NCI-H1092 (cell line): ENCODE measurements around the gene NOB1.
"Not testable (repeated sequence)": the region's sequence is repeated elsewhere in the genome, so short reads cannot be mapped to it uniquely, and the experiment has no call there.

ENCODE experiments used
- DNase-seq: peaks from one replicate; lab custom pipeline; 2025; lab: John Stamatoyannopoulos, UW

The NOB1 gene

DNA sequence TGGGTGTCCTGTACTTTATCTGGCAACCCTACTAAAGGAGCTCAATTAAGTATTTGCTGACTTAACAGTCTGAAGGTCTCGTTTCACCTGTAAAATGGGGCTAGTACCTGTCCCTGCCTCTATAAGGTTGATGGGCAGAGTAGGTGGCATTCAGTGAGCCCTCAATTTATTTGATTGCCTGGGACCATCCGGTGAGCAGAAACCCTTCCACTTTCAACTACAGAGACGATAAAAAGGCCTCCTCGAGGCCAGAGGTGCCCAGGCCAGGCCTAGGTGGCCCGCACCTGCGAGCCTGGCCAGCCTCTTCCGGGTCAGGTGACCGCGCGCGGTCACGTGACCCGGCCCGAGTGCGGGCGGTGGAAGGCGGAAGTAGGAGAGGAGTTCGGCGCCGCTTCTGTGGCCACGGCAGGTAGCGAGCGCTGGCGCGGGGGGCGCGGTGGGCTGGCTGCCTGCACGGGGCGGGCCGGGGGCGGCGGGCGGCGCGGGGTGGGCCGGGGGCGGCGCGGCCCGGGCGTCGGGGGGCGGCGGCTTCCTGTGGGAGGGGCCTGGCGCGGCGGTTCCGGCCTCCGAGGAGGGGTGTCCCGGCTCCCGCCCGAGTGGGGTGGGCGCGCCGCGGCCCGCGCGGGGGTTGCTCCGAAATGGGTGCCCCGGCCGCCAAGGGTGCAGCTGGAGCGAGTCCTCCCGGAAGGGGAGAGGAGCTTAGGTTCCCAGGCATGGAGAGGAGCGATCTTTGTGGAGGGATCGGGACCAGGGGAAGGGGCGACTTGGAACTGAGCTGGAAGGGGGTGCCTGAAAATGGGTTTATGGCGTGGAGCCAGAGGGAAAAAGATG lies 7.5 kb upstream of the NOB1 start, which contains the start of gene WWP2:
WWP2 (plus strand) TSS at position 350 of the 831 bp plus-strand sequence. CDS start 24,679 bp downstream, outside the sequence.
- peak; percentile 78 for DNase-seq

DNA sequence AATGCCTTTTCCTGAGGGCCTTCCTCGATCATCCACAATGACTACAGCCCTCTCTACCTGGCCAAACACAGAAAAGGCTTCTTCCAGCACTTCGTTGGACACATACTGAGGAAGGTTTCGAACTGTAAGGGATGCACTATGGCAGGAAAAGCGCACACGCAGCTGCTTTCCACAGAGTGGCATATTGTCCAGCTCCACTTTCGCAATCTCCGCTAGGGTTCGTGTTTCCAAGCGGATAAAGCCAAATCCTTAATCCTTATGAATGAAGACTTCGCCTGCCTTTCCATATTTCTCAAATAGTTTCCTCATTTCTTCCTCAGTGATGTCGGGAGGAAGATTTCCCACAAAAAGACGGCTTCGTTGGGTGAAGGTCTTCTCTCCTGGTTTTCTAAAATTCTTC lies 2.6 kb upstream of the NOB1 start:
- DNase-seq: not testable (repeated sequence)

DNA sequence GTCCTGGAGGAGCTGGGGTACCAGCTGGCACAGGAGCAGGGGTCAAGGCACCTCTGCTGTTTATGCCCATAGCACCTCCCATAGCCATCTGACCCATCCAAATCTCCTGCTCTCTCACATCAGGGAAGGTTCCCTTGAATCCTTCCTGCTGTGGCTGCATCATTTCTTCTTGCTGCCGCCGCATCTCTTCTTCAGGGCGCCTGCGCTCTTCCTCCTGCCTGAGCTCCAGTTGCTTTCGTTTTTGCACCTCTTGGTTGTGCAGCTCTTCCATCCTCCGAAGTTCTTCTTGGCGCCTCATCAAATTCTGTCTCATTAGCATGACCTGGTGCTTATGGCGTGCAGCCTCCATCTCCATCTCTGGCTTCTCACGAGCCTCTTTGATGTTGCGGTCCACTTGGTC lies 2.0 kb upstream of the NOB1 start:
- no peak for DNase-seq

DNA sequence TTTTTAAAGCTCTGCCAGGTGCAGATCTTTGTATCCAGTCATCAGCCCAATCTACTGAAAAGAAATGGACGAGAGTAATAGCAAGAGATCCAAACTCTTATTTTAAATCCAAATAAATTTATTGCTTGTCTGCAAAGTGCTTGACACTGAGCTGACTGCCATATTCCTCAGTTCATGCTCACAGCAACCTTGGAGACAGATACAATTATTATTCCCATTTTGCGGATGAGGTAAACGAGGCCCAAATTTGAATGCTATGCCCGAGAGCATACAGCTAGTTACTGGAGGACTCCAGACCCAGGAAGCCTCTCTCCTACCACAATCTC lies 620 bp downstream of the NOB1 start:
- no peak for DNase-seq

DNA sequence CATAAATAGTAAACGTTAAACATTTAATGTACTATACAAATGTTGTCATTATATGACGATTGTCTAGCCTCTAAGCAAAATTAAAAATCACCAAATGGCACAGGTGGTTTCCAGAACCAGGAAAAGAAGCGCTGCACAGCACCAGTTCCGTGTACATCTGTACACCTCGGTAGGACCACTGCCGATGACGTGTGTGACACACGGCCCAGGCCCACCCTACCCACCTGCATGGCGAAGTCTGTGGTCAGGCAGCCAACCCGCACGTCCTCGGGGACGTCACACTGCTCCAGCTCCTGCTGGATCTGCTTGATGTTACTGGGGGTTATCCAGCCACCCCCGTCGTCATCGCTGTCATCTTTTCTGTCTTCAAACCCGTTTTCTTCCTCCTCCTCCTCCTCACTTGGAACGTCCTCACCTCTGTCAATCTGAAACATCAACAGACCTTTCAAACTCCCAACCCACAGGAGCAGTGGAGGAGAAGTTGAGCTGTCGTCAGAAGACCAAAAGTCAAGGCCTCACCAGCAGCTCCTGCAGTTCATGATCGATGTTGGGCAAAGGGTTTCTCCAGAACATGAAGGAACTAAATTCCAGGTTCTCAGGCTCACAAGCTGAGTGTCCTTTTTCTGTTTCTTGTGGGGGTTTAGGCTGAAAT lies 5.9 kb downstream of the NOB1 start:
- DNase-seq: no peak

DNA sequence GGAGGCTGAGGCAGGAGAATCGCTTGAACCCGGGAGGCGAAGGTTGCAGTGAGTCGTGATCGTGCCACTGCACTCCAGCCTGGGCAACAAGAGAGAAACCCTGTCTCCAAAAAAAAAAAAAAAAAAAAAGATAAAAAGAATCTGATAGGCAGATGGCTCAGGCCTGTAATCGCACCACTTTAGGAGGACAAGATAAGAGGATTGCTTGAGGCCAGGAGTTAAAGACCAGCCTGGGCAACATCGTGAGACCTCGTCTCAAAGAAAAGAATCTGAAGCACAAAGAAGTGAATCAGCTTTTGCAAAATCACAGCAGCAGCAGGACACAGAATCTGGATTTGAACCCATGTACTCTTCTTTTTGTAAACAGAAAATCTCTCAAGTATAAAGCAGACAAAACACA lies 7.6 kb downstream of the NOB1 start:
- no peak for DNase-seq

DNA sequence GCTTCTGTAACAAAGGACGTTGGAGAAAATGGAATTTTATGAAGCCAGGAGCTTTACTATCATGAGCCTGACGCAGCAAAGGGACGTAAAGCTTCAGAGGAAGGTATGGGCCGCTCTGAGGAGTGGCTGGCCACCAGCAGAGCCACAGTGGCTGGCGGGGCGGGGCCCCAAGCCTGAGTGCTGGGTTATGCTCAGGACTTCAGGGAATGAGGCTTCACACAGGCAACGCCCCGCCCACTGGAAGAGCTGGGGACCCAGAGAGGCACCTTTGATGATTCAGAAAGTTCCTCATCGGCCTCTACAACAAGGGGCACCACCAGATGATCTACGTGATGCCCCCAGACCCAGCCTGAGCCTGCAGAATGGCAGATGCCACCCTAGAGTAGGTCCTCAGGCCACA lies 8.8 kb downstream of the NOB1 start:
- DNase-seq: no peak

DNA sequence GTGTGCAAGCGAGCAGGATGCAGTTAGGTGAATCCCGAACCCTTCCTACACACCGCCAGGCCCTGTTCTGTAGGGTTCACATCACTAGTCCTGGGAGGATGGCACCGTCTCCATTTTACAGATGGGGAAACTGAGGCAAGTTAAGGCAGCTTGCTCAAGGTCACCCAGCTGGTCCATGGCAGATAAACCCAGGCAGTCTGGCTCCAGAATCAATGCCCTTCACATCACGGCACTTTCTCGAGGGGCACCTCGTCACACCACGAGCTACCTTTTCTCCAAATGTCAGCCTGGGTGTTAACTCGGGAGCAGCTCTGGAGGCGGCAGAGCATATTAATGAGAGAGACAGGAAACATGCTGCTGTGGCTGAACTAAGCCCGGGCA lies 9.5 kb downstream of the NOB1 start:
- no peak for DNase-seq

DNA sequence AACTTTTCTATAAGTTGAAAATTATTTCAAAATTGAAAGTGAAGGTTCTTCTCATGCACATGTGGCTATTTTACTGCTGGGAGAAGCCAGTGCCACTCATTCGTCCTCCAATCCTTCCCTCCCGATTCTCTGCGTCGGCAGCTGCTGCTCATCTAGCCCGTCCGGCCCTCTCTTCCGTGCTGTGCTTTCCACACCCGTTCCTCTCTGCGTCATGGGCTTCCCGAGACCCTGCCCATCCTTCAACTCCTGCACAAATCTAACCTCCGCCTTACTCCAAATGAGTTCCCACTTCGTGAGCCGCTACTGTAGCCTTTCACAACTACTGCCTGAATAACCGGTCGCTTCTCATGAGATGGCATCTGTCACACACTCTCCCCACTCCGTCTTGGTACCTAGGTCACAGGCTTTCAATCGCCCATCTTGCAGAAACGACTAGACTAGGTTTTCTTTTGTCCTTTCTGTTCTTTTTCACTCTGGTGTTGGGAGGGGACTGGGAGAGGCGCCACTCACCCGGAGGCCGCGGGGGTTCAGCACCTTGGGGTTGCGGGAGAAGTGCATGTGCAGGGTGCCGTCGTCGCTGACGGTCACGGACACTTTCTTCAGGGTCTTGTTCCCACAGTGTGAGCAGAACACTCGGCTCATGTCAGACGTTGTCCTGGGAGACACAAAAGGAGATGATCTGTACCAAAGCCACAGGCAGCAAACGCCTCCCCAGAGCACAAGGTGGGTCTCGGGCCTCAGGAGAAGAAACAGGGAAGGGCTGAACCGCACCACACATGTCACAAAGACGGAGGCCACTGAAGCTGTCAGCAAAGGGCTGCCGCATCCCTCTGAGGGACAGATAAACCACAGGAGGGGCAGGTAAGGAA lies 10.1 kb downstream of the NOB1 start:
- DNase-seq: no peak

DNA sequence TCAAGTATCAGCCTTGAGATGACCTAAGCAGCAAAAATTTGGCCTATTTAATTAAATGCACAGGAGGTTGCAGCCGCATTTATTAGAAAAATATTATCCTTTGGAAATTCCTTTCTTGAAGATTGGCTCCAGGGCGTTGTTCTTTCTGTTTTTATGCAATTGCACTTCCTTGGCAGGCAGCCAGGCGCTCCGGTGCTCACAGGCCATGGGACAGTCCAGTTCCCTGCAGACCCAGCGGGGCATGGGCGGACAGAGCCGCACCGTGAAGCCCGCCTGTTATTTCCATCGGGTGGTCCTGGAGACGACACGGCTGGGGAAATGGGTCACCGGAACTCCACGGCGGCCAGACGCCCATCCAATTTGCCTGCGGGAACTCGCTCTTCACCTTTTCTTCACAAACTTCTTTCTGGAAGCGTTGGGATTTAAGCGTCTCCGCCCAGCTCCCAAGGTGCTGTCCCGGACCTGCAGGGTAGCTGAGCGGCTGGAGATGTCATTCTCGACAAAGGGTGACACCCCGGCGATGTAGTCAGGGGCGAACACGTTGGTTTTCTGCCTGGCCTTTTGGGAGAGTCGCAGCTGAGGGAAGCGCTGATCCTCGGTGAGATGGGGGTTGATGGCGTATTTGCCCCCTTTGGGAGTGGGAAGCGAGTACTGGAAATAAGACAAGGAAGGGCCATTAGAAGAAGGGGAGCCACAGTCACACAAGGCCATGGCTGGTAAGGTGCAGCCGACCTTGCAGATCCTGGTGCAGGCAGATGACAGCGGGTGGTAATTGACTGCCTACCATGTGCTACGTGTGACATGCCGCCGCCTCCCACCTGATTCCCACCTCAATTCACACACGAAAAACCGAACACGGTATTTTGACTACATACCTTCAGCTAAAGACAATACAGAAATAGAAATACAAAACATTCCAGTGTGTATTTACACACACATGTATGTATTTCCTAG lies 12.5 kb downstream of the NOB1 start:
- no peak for DNase-seq

DNA sequence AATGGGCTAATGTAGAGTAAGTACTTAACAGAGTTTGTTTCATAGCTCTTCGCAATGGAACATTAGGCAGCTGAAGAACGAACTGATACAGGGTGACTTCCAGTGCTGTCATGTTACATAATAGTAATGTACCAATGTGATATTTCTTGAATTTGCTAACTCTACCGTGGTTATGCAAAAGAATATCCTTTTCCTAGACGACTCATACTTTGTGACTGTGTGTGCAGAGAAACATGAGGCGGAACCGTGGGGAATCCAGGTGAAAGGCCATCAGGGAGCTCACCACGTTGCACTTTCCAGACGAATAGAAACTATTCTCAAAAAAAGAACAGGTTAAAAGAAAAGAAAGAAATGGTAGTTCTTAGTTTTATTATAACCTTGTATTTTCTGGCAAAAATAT lies 13.2 kb downstream of the NOB1 start:
- no peak for DNase-seq

DNA sequence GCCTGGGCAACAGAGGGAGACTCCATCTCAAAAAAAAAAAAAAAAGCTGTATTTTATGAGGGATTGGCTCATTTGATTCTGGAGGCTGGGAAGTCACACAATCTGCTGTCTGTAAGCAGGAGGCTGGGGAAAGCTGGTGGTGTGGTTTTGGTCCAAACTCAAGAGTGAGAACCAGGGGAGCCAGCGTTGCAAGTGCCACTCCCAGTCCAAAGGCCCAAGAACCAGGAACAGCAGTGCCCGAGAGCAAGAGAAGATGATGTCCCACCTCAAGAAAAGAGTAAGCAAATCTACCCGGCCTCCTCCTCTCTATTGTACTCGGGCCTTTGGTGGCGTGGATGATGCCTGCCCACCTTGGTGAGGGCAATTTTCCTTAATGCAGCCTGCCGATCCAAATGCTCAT lies 22.6 kb downstream of the NOB1 start:
- no peak for DNase-seq

DNA sequence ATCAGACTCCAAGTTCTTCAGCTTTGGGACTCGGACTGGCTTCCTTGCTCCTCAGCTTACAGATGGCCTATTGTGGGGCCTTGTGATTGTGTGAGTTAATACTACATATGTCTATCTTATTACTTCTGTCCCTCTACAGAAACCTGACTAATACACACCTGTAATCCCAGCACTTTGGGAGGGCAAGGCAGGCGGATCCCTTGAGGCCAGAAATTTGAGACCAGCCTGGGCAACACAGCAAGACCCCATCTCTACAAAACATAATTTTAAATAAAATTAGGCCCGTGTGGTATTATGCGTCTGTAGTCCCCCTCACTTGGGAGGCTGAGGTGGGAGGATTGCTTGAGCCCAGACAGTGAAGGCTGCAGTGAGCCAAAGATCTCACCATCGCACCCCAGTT lies 23.4 kb downstream of the NOB1 start:
- not testable (repeated sequence) for DNase-seq

DNA sequence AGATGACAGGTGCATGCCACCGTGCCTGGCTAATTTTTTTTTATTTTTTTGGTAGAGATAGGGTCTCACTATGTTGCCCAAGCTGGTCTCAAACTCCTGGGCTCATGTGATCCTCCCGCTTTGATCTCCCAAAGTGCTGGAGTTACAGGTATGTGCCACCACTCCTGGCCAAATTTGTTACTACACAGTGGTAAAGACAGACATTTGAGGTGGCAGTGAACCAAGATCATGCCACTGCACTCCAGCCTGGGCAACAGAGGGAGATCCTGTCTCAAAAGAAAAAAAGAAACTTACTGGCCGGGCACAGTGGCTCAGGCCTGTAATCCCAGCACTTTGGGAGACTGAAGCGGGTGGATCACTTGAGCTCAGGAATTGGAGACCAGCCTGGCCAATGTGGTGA lies 25.7 kb downstream of the NOB1 start:
- not testable (repeated sequence) for DNase-seq

DNA sequence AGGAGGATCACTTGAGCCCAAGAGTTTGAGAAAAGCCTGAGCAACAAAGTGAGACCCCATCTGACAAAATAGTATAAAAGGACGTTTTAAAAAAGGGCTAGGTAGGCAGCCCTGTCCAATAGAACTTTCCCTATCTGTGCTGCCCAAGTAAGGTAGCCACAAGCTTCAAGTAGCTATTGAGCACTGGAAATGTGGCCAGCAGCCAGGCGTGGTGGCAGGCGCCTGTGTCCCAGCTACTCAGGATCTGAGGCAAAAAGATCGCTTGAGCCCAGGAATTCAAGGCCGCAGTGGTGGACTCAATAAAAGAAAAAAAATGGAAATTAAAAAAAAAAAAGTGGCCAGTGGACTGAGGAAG lies 26.8 kb downstream of the NOB1 start:
- no peak for DNase-seq

DNA sequence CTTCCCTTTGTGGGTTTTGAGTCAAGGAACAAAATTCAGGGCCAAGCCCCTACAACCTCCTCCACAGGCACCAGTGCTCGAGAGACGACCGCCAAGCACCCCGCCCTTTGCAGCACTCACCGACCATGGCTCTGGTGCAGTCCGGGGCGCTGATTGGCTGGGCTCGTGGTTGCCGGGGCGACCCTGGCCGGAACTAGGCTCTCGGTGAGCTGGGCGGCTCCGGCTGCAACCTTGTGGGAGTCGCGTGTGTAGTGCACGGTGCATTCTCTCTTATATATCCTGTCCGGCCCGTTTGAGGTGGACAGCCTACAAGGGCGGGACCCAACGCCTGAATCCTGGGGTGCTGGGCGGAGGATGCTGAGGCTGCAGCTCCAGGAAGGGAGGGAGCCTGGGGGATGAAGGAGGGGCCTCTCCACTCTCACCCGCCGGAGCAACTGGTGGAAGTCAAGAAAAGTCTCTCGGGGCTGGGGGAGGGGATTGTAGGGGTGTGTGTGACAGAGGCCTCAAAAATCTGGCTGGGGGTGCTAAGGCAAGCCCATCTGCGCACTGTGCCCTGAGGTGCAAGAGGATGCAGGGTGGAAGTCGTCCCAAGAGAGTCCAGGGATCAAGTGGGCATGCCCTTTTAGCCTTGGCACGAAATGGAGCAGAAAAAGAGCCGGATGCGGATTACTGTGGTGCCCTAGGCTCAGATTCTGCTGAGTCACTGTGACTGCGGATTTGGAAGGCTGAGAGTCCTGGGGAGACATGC lies 28.2 kb downstream of the NOB1 start, which contains the start of gene NQO1:
NQO1 (minus strand) TSS at position 248 of the 748 bp plus-strand sequence; CDS start at position 127, 121 bp downstream.
- peak; percentile 85 for DNase-seq

DNA sequence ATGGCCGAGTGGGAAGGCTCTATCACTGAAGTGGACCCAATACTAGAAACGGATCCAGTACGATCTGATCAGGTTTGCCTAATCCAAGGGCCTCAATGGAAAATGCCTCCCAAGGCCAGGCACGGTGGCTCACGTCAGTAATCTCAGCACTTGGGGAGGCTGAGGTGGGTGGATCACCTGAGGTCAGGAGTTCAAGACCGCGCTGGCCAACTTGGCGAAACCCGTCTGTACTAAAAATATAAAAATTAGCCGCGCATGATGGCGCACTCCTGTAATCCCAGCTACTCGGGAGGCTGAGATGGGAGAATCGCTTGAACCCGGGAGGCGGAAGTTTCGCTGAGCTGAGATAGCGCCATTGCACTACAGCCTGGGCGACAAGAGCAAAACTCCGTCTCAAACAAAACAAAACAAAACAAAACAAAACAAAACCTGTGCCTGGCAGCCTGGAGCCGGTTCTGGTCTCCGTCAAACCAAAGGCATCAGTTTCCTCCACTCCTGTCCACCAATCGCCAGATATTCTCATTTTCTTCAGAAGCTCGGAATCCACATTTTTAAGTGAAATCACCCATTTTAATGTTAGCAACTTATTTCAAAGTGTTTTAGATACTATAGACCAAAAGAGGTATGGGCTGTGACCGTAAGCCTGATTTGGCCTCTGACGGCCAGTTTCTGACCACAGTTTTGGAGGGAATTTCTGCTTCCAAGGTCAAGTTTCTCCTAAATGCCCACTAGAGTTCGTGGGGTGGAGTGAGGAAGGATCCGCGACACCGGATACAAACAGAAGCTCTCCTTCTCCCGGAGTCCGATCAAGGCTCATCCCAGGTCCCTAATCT lies 29.0 kb downstream of the NOB1 start:
- DNase-seq: no peak

DNA sequence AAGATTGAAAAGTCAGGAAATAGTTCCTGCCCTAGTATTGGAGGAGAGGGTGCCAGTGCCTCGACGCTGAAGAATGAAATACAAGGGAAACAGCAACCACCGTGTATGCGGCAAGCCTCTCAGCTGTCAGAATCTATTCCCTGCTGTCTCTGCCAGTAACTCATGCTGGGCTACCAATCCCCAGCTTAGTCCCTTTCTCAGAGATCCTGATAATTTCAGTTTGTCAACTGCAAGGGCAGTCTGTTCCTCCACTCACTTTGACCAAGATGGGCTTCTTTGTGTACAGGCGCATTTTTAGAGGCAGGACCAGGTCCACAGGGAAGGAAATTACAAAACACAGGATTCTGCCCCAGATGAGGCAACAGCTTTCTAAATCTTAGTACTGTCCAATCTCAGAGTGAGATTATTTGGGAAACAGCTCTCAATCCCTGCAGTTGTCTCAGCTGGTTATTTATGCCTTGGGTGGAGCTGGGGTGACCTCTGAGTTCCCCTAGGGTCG lies 29.7 kb downstream of the NOB1 start:
- no peak for DNase-seq

DNA sequence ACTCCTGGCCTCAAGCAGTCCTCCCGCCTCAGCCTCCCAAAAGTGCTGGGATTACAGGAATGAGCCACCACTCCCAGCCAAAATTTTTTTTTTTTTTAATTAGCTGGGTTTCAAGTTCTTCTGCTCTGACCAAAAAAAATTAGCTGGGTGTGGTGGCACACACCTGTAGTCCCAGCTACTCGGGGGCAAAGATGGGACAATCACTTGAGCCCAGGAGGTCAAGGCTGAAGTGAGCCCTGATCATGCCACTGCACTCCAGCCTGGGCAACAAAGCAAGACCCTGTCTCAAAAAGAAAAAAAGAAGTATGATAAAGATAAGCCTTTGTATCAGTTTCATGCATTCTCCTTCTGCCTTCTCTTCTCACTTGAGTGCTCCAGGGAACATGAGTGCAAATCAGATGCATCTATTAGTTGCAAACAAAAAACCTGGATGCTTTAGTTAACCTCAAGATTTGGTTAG lies 30.3 kb downstream of the NOB1 start:
- no peak for DNase-seq
